Fibroblast of lung (primary cell): ENCODE results near the gene FMNL2. TPM values are rescaled to one million over a fixed set of nuclear protein-coding genes. Genes with fewer than 3 reads are reported as not detected.

Source experiments
- DNase-seq, 2 donors: peaks; one replicate each; pipeline versions ENCODE4 v3.0.0 to v3.0.0-alpha.2; 2010; ENCODE audit warnings: low read depth in 2 of 2
- H2AFZ ChIP-seq: 2 replicates; pipeline ENCODE4 v1.5.1; 2012; ENCODE audit warnings: low read length, control low read depth, inconsistent platforms
- H3K27ac ChIP-seq: 2 replicates; pipeline ENCODE4 v1.5.1; 2011; ENCODE audit warnings: low read length, control low read depth; ENCODE audit not compliant: insufficient read depth
- H3K27me3 ChIP-seq: 2 replicates; pipeline ENCODE4 v1.5.1; 2011; ENCODE audit warnings: mild to moderate bottlenecking, low read length; ENCODE audit not compliant: control insufficient read depth, insufficient read depth
- H3K36me3 ChIP-seq: 2 replicates; pipeline ENCODE4 v1.5.1; 2011; ENCODE audit warnings: low read length; ENCODE audit not compliant: control insufficient read depth, insufficient read depth
- H3K4me1 ChIP-seq: 2 replicates; pipeline ENCODE4 v1.5.1; 2011; ENCODE audit warnings: low read length; ENCODE audit not compliant: control insufficient read depth, insufficient read depth; ENCODE audit errors: extremely low read depth
- H3K4me2 ChIP-seq: 2 replicates; pipeline ENCODE4 v1.5.1; 2011; ENCODE audit warnings: low read length, control low read depth; ENCODE audit not compliant: insufficient read depth; ENCODE audit errors: extremely low read depth
- H3K4me3 ChIP-seq, 4 experiments: fragments of 200-600 bp in 1 of 4; sonication (generic) in 1 of 4; replicated peaks in 1 of 4; 2 replicates each; pipeline ENCODE4 v1.5.1; 2011 to 2016; ENCODE audit warnings: low read length in 4 of 4, low read depth in 3 of 4, mild to moderate bottlenecking in 3 of 4, control low read depth in 2 of 4, inconsistent platforms in 1 of 4, mixed read lengths in 1 of 4; ENCODE audit not compliant: insufficient read depth in 1 of 4; ENCODE audit errors: control extremely low read depth in 1 of 4
- H3K79me2 ChIP-seq: 2 replicates; pipeline ENCODE4 v1.5.1; 2012; ENCODE audit warnings: mild to moderate bottlenecking, low read length, inconsistent platforms; ENCODE audit not compliant: control insufficient read depth, insufficient read depth
- H3K9ac ChIP-seq: 2 replicates; pipeline ENCODE4 v1.5.1; 2011; ENCODE audit warnings: mild to moderate bottlenecking, low read length, control low read depth; ENCODE audit not compliant: insufficient read depth
- H3K9me3 ChIP-seq: 2 replicates; pipeline ENCODE4 v1.5.1; 2012; ENCODE audit warnings: low read depth, low read length; ENCODE audit not compliant: control insufficient read depth, insufficient read depth
- H4K20me1 ChIP-seq: 2 replicates; pipeline ENCODE4 v1.5.1; 2011; ENCODE audit warnings: low read length; ENCODE audit not compliant: control insufficient read depth, insufficient read depth; ENCODE audit errors: extremely low read depth
- EZH2 ChIP-seq: IDR thresholded peaks from 2 replicates; pipeline ENCODE4 v1.5.1; 2012; ENCODE audit warnings: low read length, control low read depth, mild to moderate bottlenecking; ENCODE audit errors: missing control alignments
- polyA plus RNA-seq, 2 donors: library from polyadenylated mRNA; depleted of rRNA in 1 of 2; stranded (reverse) in 1 of 2; unstranded in 1 of 2; fragments of >200 nt; gene quantifications; 2 replicates each; pipeline ENCODE4 v1.2.1, GENCODE V29; 2011 to 2012; ENCODE audit warnings: missing spikeins in 1 of 2
- total RNA-seq: library from RNA; depleted of rRNA; stranded (reverse); fragments of >200 nt; gene quantifications from 2 replicates; pipeline ENCODE4 v1.2.1, GENCODE V29; 2014
- TF ChIP-seq, protein P1 (sequence below), 2 donors: IDR thresholded peaks in 1 of 2; conservative IDR thresholded peaks in 1 of 2; 1 replicate in 1 of 2; 2 replicates in 1 of 2; pipeline ENCODE4 v1.5.1; 2011 to 2012; ENCODE audit warnings: low read length in 2 of 2, control low read depth in 1 of 2, inconsistent platforms in 1 of 2, low read depth in 1 of 2, mild to moderate bottlenecking in 1 of 2

FMNL2 gene
- total and polyA plus RNA-seq, 2 donors (not counting 1 experiment from before 2014, with no cell fraction given), result 12.0 to 30.2 TPM

DNA sequence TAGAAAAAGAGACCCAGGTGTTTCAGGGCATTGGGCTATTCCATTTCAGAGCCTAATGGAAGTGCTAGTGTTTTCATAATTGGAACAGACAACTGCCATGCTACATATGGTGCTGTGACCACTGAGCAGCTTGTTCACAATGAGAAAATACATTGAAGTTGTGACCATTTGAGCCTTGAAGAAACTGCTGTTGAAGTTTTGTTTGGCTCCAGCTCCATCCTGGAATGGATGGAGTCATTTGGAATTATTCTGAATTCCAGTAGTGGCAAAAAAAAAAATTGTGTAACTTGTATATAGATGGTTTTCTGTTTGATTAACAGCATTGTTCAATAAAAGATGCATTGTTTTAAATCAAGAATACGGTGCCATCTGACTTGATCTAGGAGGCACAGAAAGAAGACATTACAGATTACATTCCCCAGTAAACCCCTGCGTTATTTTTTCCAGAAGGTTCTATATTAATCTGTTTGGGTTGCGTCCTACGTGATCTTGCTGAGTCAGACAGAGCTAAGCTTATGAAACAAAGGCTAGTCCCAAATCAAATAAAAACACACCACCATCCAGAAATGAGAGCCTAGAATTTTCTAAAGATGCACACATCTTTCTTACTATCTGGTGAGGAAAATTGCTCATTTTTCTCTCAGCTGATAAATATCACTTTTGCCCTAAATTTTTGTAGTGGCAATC lies 19.2 kb downstream of the FMNL2 start:
- Histone ChIP-seq H3K27ac (no peak overlapping the region), H4K20me1 (no peaks in the 10 kb centered on the region), H3K4me3 (no peak overlapping the region), H2AFZ (no peak overlapping the region), H3K36me3 (no peaks in the 10 kb centered on the region), H3K79me2 (peaks cover 12% of the 10 kb centered on the region), H3K9ac (no peak overlapping the region), H3K9me3 (no peaks in the 10 kb centered on the region), H3K4me2 (no peak overlapping the region), H3K4me1 (no peaks in the 10 kb centered on the region), H3K27me3 (no peaks in the 10 kb centered on the region)
- peak in 1 of 2 donors; percentile 42 for DNase-seq
- TF ChIP-seq EZH2, result no peak
- TF ChIP-seq, protein P1, sequence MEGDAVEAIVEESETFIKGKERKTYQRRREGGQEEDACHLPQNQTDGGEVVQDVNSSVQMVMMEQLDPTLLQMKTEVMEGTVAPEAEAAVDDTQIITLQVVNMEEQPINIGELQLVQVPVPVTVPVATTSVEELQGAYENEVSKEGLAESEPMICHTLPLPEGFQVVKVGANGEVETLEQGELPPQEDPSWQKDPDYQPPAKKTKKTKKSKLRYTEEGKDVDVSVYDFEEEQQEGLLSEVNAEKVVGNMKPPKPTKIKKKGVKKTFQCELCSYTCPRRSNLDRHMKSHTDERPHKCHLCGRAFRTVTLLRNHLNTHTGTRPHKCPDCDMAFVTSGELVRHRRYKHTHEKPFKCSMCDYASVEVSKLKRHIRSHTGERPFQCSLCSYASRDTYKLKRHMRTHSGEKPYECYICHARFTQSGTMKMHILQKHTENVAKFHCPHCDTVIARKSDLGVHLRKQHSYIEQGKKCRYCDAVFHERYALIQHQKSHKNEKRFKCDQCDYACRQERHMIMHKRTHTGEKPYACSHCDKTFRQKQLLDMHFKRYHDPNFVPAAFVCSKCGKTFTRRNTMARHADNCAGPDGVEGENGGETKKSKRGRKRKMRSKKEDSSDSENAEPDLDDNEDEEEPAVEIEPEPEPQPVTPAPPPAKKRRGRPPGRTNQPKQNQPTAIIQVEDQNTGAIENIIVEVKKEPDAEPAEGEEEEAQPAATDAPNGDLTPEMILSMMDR (conservative IDR thresholded peaks at IDR 0.05 in 1 of 2, IDR thresholded peaks at IDR 0.05 in 1 of 2; ENCODE audit: low read depth in 1 of 2, low read length in 2 of 2), result no peak

DNA sequence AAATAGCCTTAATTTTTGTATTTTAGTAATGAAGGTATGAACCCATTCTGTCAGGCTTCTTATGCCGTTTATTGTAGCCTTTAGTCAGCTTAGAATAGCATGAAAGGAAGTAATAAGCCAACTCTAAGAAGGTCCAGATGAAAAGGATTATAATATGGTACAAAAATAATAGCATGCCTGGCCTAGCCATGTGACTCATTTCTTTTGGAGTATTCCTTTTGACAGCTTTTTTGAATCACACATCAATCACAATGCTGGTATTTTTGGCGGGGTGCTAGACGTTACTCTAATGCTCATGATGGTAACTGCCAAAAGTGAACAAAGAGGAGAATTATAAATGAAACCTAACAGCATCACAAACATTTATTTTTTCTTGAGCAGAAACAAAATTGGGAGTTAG lies 19.9 kb downstream of the FMNL2 start:
- H3K4me2 ChIP-seq, result no peak overlapping the region
- TF ChIP-seq, protein P1 (conservative IDR thresholded peaks at IDR 0.05 in 1 of 2, IDR thresholded peaks at IDR 0.05 in 1 of 2; ENCODE audit: low read depth in 1 of 2, low read length in 2 of 2), result no peak
- no peak for TF ChIP-seq EZH2
- H3K9ac ChIP-seq, result no peak overlapping the region
- no peak overlapping the region for H2AFZ ChIP-seq
- H3K9me3 ChIP-seq, result no peaks in the 10 kb centered on the region
- no peaks in the 10 kb centered on the region for H3K27me3 ChIP-seq
- DNase-seq, result peak in 1 of 2 donors; percentile 23
- H3K36me3 ChIP-seq, result no peaks in the 10 kb centered on the region
- H3K27ac ChIP-seq, result no peak overlapping the region
- no peak overlapping the region for H3K4me3 ChIP-seq
- H4K20me1 ChIP-seq, result no peaks in the 10 kb centered on the region
- H3K4me1 ChIP-seq, result no peaks in the 10 kb centered on the region
- peaks cover 7% of the 10 kb centered on the region for H3K79me2 ChIP-seq

DNA sequence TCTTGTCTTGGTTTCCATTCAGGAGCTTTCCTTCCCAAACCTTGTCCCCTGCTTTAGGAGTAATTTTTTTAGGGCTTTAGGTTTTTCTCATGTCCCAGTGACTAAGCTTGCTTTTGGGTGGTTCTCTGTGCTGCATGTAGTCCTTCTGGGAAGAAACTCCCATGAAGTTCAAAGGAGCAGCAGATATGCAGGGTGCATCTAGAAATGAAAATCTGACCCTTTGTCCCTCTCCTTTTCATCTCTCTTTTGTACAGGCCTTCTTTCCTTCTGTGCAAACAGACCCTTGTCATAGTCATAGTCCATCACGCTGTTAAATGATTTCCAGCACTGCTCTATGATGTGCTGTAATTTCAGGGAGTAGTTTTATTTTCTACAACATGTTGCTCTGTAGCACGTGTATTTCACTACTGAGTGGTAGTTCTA lies 20.4 kb downstream of the FMNL2 start:
- Histone ChIP-seq H3K4me1 (no peaks in the 10 kb centered on the region), H3K79me2 (peaks cover 2% of the 10 kb centered on the region), H3K9me3 (no peaks in the 10 kb centered on the region), H3K27me3 (no peaks in the 10 kb centered on the region), H3K9ac (no peak overlapping the region), H4K20me1 (no peaks in the 10 kb centered on the region), H3K4me2 (no peak overlapping the region), H3K27ac (no peak overlapping the region), H2AFZ (no peak overlapping the region), H3K4me3 (no peak overlapping the region), H3K36me3 (no peaks in the 10 kb centered on the region)
- no peak for DNase-seq
- TF ChIP-seq, protein P1 (conservative IDR thresholded peaks at IDR 0.05 in 1 of 2, IDR thresholded peaks at IDR 0.05 in 1 of 2; ENCODE audit: low read depth in 1 of 2, low read length in 2 of 2), result no peak
- no peak for TF ChIP-seq EZH2
